ENCODE measurements around the gene ABCC1. TPM values are rescaled to one million over a fixed set of nuclear protein-coding genes. Genes with fewer than 3 reads are reported as not detected.

Gene ABCC1
- total RNA-seq, 1 donor from 2014 or later, result 21.8 TPM

- no peak overlapping the region for H3K4me3 Mint-ChIP-seq (ENCODE audit: unreplicated experiment)
- H3K4me1 Mint-ChIP-seq (ENCODE audit: unreplicated experiment), result peaks cover 14% of the 10 kb centered on the region
- peak overlapping the region; percentile 91 for H3K27ac Mint-ChIP-seq (ENCODE audit: unreplicated experiment)
- H3K9me3 Mint-ChIP-seq (ENCODE audit: unreplicated experiment), result no peaks in the 10 kb centered on the region
- peaks cover 3% of the 10 kb centered on the region for H3K27me3 Mint-ChIP-seq (ENCODE audit: unreplicated experiment)
- TF ChIP-seq, protein P1, sequence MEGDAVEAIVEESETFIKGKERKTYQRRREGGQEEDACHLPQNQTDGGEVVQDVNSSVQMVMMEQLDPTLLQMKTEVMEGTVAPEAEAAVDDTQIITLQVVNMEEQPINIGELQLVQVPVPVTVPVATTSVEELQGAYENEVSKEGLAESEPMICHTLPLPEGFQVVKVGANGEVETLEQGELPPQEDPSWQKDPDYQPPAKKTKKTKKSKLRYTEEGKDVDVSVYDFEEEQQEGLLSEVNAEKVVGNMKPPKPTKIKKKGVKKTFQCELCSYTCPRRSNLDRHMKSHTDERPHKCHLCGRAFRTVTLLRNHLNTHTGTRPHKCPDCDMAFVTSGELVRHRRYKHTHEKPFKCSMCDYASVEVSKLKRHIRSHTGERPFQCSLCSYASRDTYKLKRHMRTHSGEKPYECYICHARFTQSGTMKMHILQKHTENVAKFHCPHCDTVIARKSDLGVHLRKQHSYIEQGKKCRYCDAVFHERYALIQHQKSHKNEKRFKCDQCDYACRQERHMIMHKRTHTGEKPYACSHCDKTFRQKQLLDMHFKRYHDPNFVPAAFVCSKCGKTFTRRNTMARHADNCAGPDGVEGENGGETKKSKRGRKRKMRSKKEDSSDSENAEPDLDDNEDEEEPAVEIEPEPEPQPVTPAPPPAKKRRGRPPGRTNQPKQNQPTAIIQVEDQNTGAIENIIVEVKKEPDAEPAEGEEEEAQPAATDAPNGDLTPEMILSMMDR (IDR thresholded peaks at IDR 0.05; ENCODE audit: unreplicated experiment), result no peak
- no peaks in the 10 kb centered on the region for H3K36me3 Mint-ChIP-seq (ENCODE audit: low read depth, unreplicated experiment)
- peak; percentile 34 for DNase-seq (ENCODE audit: low spot score)
Measured at GRCh38 chr16:16027728-16028310, 78.4 kb downstream of the ABCC1 start.

DNA sequence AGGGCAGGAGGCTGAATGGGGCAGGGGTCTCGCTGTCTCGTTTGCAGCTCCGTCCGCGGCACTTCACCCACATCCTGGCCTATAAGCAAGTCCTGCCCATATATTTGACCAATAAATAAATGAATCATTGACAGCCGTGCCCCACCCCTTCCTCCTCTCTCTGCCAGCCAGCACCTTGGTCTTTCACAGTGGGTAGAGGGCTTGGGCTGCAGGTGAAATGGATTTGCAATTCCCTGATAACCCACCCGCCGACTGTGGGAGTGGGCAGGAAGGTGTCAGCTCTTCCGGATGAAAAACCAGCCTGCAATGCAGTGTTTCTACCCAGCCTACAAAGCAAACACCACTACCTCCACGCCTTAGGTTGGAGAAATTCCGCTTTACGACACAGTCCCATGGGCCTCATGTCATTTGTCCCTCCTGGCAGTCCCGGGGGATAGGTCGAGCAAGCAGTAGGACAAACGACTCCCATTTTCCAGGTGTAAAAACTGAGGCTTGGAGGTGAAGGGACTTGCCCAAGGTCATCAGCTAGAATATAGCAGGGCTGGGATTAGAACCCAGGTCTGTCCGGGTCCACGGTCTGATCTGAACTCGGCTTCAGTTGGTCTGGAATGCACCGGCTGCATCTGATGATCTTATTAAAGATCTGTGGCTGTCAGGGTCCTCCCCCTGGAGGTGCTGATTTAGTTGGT is 79.0 kb downstream of the ABCC1 start:
- H3K27ac Mint-ChIP-seq (ENCODE audit: unreplicated experiment), result peak overlapping the region; percentile 91
- H3K27me3 Mint-ChIP-seq (ENCODE audit: unreplicated experiment), result peaks cover 3% of the 10 kb centered on the region
- TF ChIP-seq, protein P1 (IDR thresholded peaks at IDR 0.05; ENCODE audit: unreplicated experiment), result no peak
- no peak overlapping the region for H3K4me3 Mint-ChIP-seq (ENCODE audit: unreplicated experiment)
- peaks cover 15% of the 10 kb centered on the region for H3K4me1 Mint-ChIP-seq (ENCODE audit: unreplicated experiment)
- no peaks in the 10 kb centered on the region for H3K9me3 Mint-ChIP-seq (ENCODE audit: unreplicated experiment)
- H3K36me3 Mint-ChIP-seq (ENCODE audit: low read depth, unreplicated experiment), result no peaks in the 10 kb centered on the region
- no peak for DNase-seq (ENCODE audit: low spot score)

DNA sequence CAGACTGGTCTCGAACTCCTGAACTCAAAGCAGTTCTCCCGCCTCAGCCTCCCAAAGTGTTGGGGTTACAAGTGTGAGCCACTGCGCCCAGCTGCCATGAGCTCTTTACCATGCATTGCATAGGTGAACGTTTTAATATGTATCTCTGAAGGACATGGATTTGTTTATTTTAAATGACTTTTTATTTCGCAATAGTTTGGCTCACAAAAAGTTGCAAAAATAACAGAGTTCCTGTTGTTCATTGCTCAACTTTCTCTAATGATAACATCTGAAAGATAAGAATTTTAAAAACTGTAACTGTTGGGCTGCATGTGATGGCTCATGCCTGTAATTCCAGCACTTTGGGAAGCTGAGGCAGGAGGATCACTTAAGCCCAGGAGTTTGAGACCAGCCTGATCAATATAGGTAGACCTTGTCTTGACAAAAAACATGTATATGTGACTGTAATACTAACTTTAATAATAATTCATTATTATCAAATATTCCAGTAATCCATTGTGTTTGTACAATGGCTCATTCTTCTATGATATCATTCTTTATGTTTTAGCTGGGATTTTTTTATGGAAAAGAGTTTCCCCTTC is 80.1 kb downstream of the ABCC1 start:
- DNase-seq (ENCODE audit: low spot score), result no peak
- Mint-ChIP-seq H3K4me3 (ENCODE audit: unreplicated experiment) (no peak overlapping the region), H3K27me3 (ENCODE audit: unreplicated experiment) (peaks cover 3% of the 10 kb centered on the region), H3K9me3 (ENCODE audit: unreplicated experiment) (no peaks in the 10 kb centered on the region), H3K4me1 (ENCODE audit: unreplicated experiment) (peaks cover 15% of the 10 kb centered on the region), H3K36me3 (ENCODE audit: low read depth, unreplicated experiment) (no peaks in the 10 kb centered on the region), H3K27ac (ENCODE audit: unreplicated experiment) (no peak overlapping the region)
- TF ChIP-seq, protein P1 (IDR thresholded peaks at IDR 0.05; ENCODE audit: unreplicated experiment), result no peak

DNA sequence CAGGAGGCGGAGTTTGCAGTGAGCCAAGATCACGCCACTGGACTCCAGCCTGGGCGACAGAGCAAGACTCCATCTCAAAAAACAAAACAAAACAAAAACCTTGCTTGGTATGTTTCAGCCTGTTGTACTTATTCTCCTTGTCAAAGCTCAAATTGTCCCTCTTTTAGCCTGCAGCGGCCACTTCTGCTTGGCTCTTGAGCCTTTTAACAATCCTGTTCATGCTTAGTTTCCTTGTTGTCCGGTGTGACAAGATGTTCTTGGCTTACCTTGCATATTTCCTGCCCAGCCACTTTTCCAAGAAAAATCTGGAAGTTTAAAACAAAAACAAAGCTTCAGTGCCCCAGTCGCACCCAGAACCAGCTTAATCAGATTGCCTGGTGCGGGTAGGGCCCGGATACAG is 81.0 kb downstream of the ABCC1 start:
- no peak overlapping the region for H3K27ac Mint-ChIP-seq (ENCODE audit: unreplicated experiment)

More for the DNA sequence above, 81.0 kb downstream of the ABCC1 start:
- Mint-ChIP-seq H3K4me1 (ENCODE audit: unreplicated experiment) (peaks cover 15% of the 10 kb centered on the region), H3K27me3 (ENCODE audit: unreplicated experiment) (no peaks in the 10 kb centered on the region), H3K9me3 (ENCODE audit: unreplicated experiment) (no peaks in the 10 kb centered on the region), H3K4me3 (ENCODE audit: unreplicated experiment) (no peak overlapping the region), H3K36me3 (ENCODE audit: low read depth, unreplicated experiment) (no peaks in the 10 kb centered on the region)
- TF ChIP-seq, protein P1 (IDR thresholded peaks at IDR 0.05; ENCODE audit: unreplicated experiment), result no peak
- no peak for DNase-seq (ENCODE audit: low spot score)

All from endothelial cell (in vitro differentiated cells).